DLD1 (cell line): Measurements from ENCODE around the gene PLXNB3.
"Not testable (repeated sequence)": the region's sequence is repeated elsewhere in the genome, so short reads cannot be mapped to it uniquely, and the experiment has no call there.

Experiments used
- in situ Hi-C: cut with HindIII; loops from 2 replicates; pipeline ENCODE4 v1.10.0; 2017; ENCODE audit warnings: low sequenced_read_pairs

Gene PLXNB3

DNA sequence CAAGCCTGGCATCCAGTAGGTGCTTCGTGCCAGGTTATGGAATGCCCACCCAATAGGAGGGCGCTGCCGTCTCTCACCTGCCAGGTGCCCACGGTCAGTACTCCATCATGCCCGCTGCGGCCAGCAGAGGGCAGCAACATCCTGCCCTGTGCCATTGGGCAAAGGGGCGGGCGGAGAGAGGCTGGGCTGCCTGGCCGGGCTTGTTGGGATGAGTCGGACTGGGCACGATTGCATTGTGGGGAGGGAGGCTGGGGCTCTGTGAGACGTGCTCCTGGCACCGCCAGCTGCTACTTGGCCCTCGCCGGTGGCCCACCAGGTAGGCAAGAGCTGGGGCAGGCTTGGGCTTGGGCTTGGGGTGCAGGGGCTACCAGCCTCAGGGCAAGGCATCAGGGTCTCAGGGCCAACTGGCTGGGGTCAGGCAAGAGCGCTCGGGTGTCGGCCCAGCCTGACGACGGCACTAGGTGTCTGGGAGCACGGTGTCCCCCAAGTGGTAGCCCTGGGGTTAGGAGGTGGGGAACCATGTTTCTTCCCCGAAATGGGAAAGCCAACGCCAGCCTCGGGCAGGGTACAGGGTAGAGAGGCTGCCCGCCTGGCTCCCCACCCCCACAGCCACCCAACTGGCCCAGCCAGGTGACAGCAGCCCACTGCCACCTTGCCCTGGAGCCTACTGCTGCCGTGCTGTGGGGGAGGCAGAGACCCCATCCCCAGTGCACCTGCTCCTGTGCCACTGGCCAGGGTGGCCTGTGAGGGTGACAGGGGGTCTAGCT lies at the start of gene PLXNB3:
PLXNB3 (plus strand) TSS at position 261 of the 767 bp plus-strand sequence. CDS start 1,287 bp downstream, outside the sequence.
- in situ Hi-C loops = no loop called here

GRCh38 chrX:153714256-153714655 lies 49.8 kb upstream of the PLXNB3 start:
- in situ Hi-C loops = no loop called here

DNA sequence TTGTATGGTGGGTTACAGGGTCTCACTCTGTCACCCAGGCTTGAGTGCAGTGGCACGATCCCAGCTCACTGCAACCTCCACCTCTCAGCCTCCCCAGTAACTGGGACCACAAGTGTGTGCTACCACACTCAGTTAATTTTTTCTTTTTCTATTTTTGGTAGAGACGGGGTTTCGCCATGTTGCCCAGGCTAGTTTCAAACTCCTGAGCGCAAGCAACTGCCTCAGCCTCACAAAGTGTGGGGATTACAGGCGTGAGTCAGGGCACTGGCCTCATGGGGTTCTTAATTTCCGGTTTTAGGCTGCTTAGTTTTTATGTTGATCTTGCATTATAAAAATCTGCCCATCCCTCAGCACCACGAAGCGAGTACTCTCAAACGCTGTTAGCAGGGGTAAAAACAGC lies 46.6 kb upstream of the PLXNB3 start:
- in situ Hi-C loops = no loop called here

DNA sequence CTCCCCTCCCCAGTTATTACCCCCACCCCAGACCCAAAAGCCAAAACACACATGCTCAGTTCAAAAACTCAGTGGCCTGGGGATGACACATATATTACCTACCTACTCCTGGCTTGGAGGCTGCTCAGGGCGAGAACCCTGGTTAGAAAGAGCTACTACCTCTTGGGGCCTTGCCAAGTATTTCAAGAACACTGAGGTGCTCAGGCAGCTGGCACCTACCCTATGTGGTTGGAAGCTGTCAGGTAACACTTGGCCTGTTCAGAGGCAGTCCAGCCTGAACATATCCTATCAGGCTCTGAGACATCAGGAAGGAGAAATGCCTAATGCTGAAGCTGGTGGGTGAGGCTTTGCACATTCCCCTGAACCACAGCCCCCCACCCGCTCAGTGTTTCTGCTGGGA lies 44.8 kb upstream of the PLXNB3 start:
- in situ Hi-C loops = no loop called here

DNA sequence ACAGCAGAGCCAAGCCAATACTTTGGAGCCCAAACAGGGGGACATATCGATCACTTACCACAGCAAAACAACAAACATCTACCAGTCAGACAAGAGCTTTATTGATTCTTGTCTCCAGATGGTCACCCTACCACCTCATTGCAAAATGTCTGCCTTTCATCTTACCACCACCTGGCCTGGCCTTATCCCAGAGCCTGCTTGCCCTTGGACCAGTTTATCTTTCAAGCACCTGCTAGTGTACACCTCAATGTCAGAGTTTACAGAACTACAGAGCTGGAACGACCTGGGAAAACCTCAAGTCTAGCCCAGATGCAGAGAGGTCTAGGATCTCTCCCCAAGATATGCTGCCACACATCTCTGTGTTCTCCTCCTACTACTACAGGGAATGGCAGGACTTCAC lies 44.3 kb upstream of the PLXNB3 start:
- in situ Hi-C loops = no loop called here

DNA sequence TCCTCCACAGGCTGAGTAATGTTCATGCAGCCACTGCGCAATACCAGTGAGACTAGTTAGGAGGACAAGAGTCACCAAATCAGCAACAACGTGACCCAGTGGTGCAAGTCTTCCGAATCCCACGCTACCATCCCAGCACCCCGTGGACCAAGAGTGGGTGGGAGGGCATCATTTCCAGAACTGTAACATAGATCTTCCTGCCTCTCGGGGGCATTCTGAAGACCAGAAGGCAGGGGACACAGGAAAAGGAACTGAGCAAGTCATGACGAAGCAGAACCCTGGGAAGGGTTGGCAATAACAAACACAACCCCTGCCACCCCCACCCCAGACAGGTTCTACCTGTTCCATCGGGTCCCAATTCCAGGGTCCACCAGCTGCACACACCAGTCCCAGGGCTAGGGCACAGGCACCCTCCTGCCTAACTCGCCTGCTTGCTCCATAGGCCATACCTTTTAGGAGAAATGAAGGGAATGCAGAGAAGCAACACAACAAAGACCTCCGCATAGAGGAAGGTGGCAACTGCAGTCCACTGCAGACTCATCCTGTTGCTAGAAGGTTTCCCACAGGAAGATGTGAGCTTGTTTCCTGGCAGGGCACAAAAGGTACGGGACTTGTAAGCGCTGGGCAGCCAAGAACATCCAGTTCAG lies 41.2 kb upstream of the PLXNB3 start:
- in situ Hi-C loops = no loop called here

DNA sequence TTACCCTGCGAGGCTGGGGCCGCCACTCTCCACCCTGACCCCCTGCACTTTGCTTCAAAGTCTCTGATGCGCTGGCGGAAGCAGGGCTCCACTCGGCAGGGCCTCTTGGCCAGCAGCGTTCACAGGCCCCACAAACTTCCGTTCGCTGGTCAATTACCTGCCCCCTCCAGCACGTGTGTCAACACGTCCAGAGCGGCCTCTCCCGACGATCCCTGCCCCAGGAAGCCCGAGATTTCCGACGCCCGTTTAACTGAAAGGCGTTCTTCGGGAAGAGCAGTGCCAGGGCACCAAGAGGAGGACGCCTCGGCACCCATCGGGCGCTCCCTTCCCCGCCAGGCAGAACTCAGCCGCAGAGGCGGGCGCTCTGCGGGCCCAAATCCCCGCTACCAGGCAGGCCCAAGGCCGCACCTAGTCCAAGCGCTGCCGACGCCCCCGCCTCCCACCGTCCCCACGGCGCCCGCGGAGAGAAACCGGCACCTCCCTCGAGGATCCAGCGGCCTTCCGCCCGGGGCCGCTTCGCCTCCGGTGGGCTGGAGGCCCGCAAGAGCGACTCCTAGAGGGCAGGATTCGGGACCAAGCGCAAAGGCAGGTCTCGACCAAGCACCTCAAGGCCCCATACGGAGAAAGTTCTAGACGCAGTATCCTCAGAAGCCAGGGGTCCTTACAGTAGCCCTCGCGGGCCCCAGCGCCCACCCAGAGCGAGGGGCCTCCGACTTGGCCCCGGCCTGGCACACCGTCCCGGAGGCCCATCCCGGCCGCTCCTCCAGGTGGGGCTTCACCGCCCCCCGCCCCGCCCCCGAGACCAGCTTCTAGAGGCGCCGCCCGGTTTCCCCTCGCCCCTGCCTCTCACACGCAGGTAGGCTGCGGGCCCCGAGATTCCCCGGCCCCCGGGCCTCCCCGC lies 40.4 kb upstream of the PLXNB3 start:
- in situ Hi-C loops = no loop called here

DNA sequence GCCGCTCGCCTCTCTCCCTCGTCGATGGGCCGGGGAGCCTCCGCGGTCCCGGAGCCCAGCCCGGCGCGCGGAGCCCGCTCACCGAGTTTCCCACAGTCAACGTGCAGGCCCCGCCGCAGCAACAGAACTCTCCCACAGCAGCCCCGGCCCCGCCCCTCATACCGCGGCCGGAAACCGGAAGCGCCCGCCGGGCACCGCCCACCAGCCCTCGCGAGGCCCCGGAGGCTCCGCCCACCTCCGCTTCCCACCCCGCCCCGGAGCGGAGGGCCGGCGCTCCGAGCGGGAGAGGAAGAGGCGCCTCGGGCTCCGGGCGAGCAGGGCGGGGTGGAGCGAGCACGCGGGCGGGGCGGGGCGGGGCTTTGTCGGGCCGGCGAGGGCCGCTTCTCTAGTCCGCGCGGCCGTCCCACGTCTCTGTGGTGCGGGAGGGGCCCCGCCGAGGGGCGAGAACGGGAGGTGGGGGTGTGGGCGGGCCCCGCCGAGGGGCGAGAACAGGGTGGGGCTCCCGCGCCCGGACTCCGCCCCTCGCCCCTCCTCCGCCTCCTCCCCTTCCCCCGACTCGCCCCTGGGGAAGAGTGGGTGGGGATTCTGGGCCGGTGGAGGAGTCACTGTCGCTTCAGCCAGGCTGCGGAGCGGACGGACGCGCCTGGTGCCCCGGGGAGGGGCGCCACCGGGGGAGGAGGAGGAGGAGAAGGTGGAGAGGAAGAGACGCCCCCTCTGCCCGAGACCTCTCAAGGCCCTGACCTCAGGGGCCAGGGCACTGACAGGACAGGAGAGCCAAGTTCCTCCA lies 39.6 kb upstream of the PLXNB3 start, which contains the start of the genes ABCD1 and BCAP31:
ABCD1 (plus strand) TSS at position 605 of the 787 bp plus-strand sequence. CDS start 411 bp downstream, outside the sequence.
BCAP31 (minus strand) TSS at position 136 of the 787 bp plus-strand sequence. CDS start 1,143 bp downstream, outside the sequence.
- in situ Hi-C loops = no loop called here

DNA sequence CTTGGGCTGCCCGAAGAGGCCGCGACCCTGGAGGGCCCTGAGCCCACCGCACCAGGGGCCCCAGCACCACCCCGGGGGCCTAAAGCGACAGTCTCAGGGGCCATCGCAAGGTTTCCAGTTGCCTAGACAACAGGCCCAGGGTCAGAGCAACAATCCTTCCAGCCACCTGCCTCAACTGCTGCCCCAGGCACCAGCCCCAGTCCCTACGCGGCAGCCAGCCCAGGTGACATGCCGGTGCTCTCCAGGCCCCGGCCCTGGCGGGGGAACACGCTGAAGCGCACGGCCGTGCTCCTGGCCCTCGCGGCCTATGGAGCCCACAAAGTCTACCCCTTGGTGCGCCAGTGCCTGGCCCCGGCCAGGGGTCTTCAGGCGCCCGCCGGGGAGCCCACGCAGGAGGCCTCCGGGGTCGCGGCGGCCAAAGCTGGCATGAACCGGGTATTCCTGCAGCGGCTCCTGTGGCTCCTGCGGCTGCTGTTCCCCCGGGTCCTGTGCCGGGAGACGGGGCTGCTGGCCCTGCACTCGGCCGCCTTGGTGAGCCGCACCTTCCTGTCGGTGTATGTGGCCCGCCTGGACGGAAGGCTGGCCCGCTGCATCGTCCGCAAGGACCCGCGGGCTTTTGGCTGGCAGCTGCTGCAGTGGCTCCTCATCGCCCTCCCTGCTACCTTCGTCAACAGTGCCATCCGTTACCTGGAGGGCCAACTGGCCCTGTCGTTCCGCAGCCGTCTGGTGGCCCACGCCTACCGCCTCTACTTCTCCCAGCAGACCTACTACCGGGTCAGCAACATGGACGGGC lies 38.8 kb upstream of the PLXNB3 start:
- in situ Hi-C loops = no loop called here

DNA sequence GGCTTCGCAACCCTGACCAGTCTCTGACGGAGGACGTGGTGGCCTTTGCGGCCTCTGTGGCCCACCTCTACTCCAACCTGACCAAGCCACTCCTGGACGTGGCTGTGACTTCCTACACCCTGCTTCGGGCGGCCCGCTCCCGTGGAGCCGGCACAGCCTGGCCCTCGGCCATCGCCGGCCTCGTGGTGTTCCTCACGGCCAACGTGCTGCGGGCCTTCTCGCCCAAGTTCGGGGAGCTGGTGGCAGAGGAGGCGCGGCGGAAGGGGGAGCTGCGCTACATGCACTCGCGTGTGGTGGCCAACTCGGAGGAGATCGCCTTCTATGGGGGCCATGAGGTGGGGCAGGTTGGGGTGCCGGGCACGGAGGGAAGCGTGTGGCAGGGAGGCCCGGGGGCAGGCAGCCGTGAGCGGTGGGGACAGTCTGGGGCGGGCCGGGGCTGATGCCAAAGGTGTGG lies 38.2 kb upstream of the PLXNB3 start:
- in situ Hi-C loops = no loop called here

DNA sequence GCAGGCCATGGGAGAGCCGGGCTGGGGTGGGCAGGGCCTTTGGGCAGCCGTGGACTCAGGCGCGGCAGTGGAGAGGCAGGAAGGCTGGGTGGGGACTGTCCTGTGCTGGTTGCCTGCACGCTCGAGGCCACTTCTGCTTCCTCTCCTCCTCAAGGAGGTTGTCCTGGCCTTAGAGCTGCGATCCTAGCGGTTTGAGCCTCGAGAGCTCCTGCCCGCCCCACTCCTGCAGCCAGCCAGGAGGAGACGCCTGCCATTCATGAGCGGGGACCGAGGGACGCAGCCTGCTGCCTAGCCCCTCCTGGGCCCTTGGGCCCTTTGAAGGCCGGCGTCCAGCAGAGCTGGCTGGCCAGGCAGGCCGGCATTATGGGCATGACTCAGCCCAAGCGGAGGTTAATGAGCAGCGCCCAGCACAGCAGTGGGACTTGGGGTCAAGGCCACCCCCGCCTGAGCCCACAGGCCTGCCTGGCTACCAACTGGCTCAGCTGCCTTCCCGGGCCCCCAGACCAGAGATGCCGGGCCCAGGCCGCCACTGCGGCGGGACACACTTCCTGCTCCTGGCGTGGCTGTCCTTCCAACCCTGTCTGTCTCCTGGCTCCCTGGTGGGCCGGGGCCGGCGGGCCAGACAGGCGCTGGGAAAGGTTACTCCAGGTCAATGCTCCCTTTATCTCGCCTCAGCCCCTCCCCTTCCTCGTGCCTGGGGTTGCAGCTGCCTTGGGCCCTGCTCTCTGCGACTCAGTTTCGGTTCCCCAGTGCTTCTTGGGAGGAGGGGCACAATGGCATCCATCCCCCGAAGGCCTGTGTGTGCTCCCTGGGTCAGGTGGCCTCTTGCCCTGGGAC lies 37.5 kb upstream of the PLXNB3 start:
- in situ Hi-C loops = no loop called here

DNA sequence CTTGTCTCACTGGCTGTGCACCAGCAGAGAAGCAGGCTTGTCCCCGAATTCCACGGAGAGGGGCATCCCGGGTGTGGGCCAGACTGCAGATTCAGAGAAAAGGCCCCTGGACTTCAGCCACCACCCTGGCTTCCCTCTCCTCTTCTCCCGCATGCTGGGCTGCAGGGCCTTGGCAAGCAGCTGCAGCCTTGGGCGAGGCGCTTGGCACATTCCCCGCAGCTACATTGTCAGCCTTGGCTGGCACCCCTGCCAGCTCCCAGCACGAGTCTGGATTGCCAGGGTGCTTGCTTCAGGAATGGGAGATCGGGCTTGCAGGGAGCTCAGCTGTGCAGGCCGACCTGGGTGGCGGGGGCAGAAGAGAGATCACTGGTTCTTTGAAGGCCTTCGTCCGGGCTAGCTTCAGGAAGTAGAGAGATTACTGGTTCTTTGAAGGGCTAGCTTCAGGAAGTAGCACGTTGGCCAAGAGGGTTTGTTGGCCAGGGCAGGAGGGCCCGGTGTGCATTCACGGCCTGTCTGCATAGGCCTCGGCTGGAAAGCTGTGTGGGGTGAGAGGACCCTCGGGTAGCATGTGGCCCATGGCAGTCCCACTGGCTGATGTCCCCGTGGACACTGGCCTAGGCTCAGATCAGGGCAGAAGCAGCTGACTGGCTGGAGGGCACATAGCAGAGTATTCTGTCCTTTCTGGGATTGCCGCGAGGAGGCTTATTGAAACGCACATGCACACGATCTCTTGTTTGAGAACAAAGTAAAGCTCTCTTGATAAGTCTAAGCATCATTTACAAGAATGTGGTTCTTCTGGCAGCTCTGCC lies 36.7 kb upstream of the PLXNB3 start:
- in situ Hi-C loops = no loop called here

- in situ Hi-C loops = no loop called here
Measured at GRCh38 chrX:153728095-153728494, 36.0 kb upstream of the PLXNB3 start.

DNA sequence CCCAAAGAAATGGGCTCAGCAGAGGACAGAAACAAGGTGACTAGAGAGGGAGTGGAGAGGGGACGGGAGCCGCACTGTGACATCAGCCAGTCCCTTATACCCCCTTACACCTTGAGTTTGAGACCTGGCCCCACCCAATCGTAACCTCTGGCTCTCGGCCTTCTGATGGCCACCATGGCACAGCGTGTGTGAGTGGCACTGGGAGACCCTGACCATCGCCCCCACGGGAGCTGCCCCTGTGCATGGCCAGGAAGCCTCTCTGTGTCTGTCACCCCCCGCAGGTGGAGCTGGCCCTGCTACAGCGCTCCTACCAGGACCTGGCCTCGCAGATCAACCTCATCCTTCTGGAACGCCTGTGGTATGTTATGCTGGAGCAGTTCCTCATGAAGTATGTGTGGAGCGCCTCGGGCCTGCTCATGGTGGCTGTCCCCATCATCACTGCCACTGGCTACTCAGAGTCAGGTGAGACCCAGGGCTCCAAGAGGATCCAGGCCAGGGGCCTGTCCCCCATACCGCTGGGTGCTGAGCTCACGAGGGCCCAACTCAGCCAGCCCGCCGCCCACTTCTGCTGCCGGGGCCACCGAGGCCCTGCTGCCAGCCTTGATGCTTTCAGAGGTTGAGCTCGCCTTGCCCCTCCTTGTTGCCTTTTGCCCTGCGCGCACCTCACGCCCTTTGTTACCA lies 35.0 kb upstream of the PLXNB3 start:
- in situ Hi-C loops = no loop called here

- in situ Hi-C loops = not testable (repeated sequence)
Measured at GRCh38 chrX:153730115-153730514, 33.9 kb upstream of the PLXNB3 start.

DNA sequence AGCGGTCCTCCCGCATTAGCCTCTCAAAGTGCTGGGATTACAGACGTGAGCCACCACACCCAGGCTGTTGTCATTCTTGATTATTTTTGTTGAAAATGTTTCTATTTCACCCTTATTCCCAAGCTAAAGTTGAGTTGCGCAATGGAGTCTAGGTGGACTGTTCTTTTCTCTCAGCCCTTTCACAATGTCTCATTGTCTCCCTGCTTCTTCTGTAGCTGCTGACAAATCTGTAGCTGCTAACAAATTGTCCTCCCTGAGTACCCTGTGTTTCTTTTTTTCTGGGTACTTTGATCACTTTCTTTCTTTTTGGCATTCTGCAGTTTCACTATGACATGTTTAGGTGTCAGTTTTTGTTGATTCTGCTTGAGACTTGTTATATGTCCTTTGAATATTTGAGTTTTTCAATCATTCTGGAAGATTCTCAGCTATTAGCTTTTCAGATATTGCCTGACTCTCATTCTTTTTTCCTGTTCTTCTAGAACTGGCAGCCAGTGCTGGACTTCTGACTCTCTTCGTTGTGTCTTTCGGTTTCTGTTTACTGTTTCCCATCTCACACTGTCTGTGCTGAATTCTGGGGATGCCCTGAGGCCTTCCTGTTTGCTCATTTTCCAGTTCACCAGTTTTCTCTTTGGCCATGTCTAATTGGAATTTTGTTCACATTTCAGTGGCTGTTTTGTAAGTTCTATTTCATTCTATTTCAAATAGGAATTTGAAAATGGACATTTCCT lies 32.8 kb upstream of the PLXNB3 start:
- in situ Hi-C loops = no loop called here

DNA sequence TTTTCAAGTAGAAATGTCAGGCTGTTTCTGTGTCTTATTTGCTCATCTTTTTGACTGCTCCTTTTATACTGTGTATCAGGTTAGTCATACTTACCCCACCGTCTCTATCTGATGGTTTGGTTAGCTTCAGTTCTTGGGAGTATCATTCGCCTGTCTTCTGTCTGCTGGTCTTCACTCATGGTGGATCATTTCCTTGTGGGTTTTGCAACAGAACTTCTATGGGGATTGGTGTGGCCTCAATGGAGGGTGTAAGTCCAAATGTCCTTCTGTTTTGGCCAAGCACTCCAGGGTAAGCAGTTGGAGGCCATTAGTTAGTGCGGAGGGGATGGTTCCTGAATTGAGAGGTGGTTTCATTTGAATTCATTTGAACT lies 32.2 kb upstream of the PLXNB3 start:
- in situ Hi-C loops = no loop called here
